Tracheal epithelial cell (primary cell): ENCODE data around the gene C7. TPM values are rescaled to one million over a fixed set of nuclear protein-coding genes. Genes with fewer than 3 reads are reported as not detected.

Experiments used
- total RNA-seq: library from RNA; depleted of rRNA; stranded (reverse); fragments of >200 nt; gene quantifications from 2 replicates; pipeline ENCODE4 v1.2.1, GENCODE V29; 2014

The C7 gene
- total RNA-seq, result under 0.01 TPM in 1 of 2 replicates, not detected in the other

DNA sequence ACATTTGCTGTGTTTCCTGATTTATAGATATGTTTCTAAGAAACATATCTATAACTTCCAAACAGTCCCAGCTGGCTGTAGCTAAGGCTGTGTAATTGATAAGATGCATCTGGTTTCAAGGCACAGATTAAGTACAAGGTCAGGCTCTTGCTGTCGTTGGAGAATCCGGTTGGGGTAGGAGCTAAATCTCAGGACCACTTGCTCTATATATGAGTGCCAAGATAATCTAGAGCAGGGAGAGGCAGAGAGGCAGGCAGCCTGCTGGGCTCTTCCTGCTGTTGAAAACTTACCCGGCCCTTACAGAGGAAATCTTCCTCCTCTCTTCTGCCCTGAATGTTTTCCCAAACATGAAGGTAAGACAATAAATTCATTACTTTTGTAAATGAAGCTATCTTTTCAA, at the start of gene C7:
Gene C7, plus strand, starts transcription at position 234 of the 400 bp plus-strand sequence. Its CDS starts 114 bp downstream, at position 348.

Other genes starting within 250 kb of the C7 start
- gene PTGER4, start 229.6 kb upstream of the C7 start, total RNA-seq, result 15.3 and 25.3 TPM in 2 replicates
- gene TTC33, start 153.5 kb upstream of the C7 start, total RNA-seq, result 8.4 and 10.0 TPM in 2 replicates
- 45.3 and 72.5 TPM in 2 replicates for gene PRKAA1, start 111.1 kb upstream of the C7 start, total RNA-seq
- 365 and 464 TPM in 2 replicates for gene RPL37, start 74.3 kb upstream of the C7 start, total RNA-seq
- 9.4 and 11.1 TPM in 2 replicates for gene CARD6, start 68.1 kb upstream of the C7 start, total RNA-seq
- under 0.01 TPM in 1 of 2 replicates, not detected in the other for gene MROH2B, start 161.8 kb downstream of the C7 start, total RNA-seq